Occipital lobe (tissue), 2 donors: ENCODE results near the gene ANTXRL. TPM values are rescaled to one million over a fixed set of nuclear protein-coding genes. Genes with fewer than 3 reads are reported as not detected.
"Not testable (repeated sequence)": the region's sequence is repeated elsewhere in the genome, so short reads cannot be mapped to it uniquely, and the experiment has no call there.

ENCODE experiments used
- DNase-seq: peaks from one replicate; lab custom pipeline; 2025; lab: John Stamatoyannopoulos, UW
- total RNA-seq: library from RNA; depleted of rRNA; stranded (reverse); fragments of >200 nt; gene quantifications from one replicate; pipeline ENCODE4 v1.2.3, GENCODE V29; 2014

The ANTXRL gene
- total RNA-seq, 1 donor from 2014 or later, result not detected

GRCh38 chr10:46254467-46254866 is 32.3 kb upstream of the ANTXRL start:
- no peak for DNase-seq

- not testable (repeated sequence) for DNase-seq
These were observed 31.6 kb upstream of the ANTXRL start for GRCh38 chr10:46255210-46255609.

- peak; percentile 13 for DNase-seq
These were observed 30.7 kb upstream of the ANTXRL start for GRCh38 chr10:46255801-46256747.

GRCh38 chr10:46257099-46257498 is 29.7 kb upstream of the ANTXRL start:
- no peak for DNase-seq

- DNase-seq, result not testable (repeated sequence)
These were observed 23.8 kb upstream of the ANTXRL start for GRCh38 chr10:46262906-46263560.

- no peak for DNase-seq
These were observed 22.9 kb upstream of the ANTXRL start for GRCh38 chr10:46263831-46264268.

GRCh38 chr10:46264336-46264735 is 22.5 kb upstream of the ANTXRL start:
- DNase-seq, result no peak

- DNase-seq, result no peak
These were observed 21.9 kb upstream of the ANTXRL start for GRCh38 chr10:46264737-46265368.

GRCh38 chr10:46265566-46266305 is 21.1 kb upstream of the ANTXRL start:
- not testable (repeated sequence) for DNase-seq

- no peak for DNase-seq
These were observed 20.4 kb upstream of the ANTXRL start for GRCh38 chr10:46266306-46266985.

GRCh38 chr10:46267132-46267985 is 19.4 kb upstream of the ANTXRL start:
- no peak for DNase-seq

GRCh38 chr10:46268076-46268881 is 18.5 kb upstream of the ANTXRL start:
- DNase-seq, result no peak

GRCh38 chr10:46269554-46270053 is 17.2 kb upstream of the ANTXRL start:
- not testable (repeated sequence) for DNase-seq

- no peak for DNase-seq
These were observed 16.5 kb upstream of the ANTXRL start for GRCh38 chr10:46270086-46270811.

- not testable (repeated sequence) for DNase-seq
These were observed 15.8 kb upstream of the ANTXRL start for GRCh38 chr10:46270963-46271530.

- DNase-seq, result not testable (repeated sequence)
These were observed 14.8 kb upstream of the ANTXRL start for GRCh38 chr10:46271795-46272499.

- no peak for DNase-seq
These were observed 13.9 kb upstream of the ANTXRL start for GRCh38 chr10:46272863-46273415.
